ENCODE measurements around the gene ABCB1.
"Not testable (repeated sequence)": the region's sequence is repeated elsewhere in the genome, so short reads cannot be mapped to it uniquely, and the experiment has no call there.

Gene ABCB1

DNA sequence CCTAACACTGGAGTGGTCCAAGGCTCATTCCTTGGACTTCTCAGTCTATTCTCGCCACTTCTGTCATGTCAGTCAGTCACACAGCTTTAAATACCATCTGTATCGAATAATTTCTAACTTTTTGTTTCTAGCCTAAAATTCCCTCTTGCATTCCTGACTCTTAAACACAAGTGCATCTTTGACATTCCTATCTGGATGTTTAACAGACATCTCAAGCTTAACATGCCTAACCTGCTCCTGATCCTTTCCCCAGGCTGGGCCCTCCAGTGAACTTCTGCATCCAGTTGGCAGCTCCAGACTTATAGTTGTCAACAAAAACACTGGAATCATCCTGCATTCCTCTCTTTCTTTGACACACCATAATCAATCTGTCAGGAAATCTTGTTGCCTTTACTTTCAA is 120.7 kb downstream of the ABCB1 start:
- TF ChIP-seq ZNF274 (IDR thresholded peaks at IDR 0.05; ENCODE audit: low read depth, low read length): no peak

DNA sequence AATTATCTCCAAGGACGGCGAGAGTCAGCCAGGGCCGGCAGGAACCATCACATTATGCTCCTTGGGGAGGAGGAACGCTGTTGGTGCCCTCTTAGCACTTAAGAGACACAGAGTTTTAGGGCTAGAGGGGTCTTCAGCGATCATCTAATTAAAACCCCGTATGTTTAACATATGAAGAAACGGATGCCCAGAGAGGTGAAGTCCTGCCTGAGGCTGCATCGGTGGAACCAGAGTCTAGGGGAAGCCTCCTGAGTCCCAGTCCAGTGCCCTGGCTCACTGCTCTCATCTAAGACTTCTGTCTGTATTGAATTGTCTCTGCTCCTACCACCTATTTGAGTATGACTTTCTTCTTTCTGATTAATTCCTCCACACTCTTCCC is 124.5 kb downstream of the ABCB1 start:
- peak overlapping the region; percentile 51; the same call in 1 of the 2 replicates for H3K4me3 ChIP-seq (ENCODE audit: low read length)
- TF ChIP-seq ZNF274 (IDR thresholded peaks at IDR 0.05; ENCODE audit: low read depth, low read length): no peak

More for the DNA sequence above, 120.7 kb downstream of the ABCB1 start:
- no peak overlapping the region for H3K4me3 ChIP-seq (ENCODE audit: low read length)

DNA sequence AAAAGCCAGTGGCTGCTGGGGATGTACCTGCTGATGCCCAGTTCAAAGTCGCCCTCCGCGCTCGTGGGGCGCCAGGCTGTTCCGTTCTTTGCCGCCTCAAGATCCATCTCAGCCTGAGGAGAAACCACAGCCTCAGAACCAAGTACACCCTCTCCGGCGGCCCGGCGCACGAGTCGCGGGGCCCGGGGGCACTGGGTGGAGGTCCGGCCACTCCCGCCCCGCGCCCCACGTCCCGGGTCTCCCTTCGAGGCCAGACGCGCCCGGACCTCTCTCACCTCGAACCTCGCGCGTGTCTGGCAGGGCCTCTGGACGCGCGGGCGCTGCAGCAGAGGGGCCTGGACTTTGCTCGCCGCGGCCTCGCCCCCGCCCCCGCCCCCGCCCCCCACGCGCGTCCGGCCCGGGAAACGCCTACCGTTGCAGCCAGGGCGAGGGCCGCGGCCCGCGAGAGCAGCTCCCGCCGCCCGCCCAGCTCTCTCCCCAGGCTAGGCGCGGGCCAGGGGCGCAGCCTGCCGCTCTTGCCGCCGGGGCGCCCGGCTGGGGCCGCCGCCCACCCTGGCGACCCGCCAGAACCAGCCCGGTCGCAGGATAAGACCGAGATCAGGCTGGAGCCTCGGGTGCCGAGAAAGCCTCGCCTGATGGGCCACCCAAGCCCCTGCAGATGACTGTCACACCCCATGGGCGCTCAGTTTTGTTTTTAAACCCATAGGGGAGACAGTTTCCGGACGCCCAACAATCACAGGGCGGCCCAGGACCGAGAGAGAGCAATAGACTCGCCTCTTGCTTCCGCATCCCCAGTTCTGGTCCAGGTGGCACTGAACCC is 125.1 kb downstream of the ABCB1 start, which contains the start of gene ABCB4:
Gene ABCB4 (minus strand): TSS at position 322 of the 820 bp plus-strand sequence. CDS start 215 bp downstream, at position 107.
- TF ChIP-seq ZNF274 (IDR thresholded peaks at IDR 0.05; ENCODE audit: low read depth, low read length): no peak
- peak within 1 kb of the TSS; percentile 63 for H3K4me3 ChIP-seq (ENCODE audit: low read length)

DNA sequence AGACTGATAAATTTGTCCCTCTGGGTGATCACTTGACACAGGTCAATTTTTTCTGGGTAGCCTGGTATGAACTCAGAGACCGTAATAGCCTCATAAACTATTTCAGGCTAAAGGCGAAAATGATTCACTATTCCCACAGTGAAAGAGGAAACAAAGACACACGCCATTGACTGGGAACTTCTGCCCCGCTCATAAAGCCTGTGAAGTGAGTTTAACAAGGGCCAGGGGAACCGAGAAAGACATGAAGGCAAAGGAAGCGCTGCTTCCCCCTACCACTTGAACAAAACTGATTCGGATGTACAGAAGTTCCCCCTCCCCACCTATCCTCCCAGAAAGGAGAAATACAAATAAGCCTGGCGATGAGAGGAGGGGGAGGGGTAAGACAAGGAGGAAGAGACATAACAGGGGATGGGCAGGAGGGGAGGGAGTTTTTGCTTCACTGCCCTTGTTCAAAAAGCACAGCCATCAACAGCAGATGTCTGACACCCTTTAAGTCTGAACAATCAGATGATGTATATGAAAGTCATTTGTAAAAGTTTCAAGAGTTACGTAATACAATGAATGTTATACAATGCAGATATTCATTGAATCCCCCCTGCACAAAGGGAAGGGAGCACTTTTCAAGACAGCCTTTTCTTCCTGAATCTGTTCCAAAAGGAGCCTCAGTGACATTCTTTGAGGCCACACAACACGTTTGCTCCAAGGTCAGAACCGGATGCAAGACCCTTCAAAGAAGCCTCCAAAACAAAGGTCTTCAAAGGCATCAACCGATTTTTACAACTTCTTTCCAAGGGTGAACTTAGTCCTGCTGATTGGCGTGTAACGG is 125.9 kb downstream of the ABCB1 start:
- peak overlapping the region; percentile 63 for H3K4me3 ChIP-seq (ENCODE audit: low read length)

GRCh38 chr7:87473986-87474385 is 126.7 kb downstream of the ABCB1 start:
- TF ChIP-seq ZNF274 (IDR thresholded peaks at IDR 0.05; ENCODE audit: low read depth, low read length): no peak
- H3K4me3 ChIP-seq (ENCODE audit: low read length): peak overlapping the region; percentile 63; the same call in 1 of the 2 replicates

More for the DNA sequence above, 125.9 kb downstream of the ABCB1 start:
- no peak for TF ChIP-seq ZNF274 (IDR thresholded peaks at IDR 0.05; ENCODE audit: low read depth, low read length)

GRCh38 chr7:87473192-87473591 is 127.5 kb downstream of the ABCB1 start:
- no peak for TF ChIP-seq ZNF274 (IDR thresholded peaks at IDR 0.05; ENCODE audit: low read depth, low read length)
- peak overlapping the region; percentile 1 for H3K4me3 ChIP-seq (ENCODE audit: low read length)

DNA sequence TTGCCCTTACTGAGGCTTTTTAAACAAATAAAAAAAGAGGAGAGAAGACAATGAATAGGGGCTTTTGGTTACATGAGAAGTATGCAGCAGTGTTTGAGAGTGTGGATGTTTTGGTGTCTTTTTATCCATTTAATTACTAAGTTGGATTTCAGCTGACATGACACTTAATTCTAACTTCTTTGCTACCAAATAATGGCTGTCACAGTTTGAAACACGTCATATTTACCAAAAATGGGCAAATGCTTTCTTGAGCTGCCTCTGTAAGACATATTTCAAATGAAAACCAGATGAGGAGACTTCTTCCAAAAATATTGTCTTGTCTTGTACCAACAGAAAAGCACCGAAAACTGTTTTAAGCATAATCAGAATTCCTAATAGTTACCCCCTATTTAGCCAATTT is 129.2 kb downstream of the ABCB1 start:
- H3K4me3 ChIP-seq (ENCODE audit: low read length): no peak overlapping the region
- no peak for TF ChIP-seq ZNF274 (IDR thresholded peaks at IDR 0.05; ENCODE audit: low read depth, low read length)

DNA sequence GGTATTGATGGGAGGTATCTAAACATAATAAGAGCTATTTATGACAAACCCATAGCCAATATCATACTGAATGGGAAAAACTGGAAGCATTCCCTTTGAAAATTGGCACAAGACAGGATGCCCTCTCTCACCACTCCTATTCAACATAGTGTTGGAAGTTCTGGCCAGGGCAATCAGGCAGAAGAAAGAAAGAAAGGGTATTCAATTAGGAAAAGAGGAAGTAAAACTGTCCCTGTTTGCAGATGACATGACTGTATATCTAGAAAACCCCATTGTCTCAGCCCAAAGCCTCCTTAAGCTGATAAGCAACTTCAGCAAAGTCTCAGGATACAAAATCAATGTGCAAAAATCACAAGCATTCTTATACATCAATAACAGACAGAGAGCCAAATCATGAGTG is 131.5 kb downstream of the ABCB1 start:
- not testable (repeated sequence) for H3K4me3 ChIP-seq (ENCODE audit: low read length)

DNA sequence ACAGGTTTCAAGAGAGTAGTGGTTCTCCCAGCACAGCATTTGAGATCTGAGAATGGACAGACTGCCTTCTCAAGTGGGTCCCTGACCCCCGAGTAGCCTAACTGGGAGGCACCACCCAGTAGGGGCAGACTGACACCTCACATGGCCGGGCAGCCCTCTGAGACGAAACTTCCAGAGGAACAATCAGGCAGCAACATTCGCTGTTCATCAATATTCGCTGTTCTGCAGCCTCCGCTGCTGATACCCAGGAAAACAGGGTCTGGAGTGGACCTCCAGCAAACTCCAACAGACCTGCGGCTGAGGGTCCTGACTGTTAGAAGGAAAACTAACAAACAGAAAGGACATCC is 135.2 kb downstream of the ABCB1 start:
- not testable (repeated sequence) for H3K4me3 ChIP-seq (ENCODE audit: low read length)

DNA sequence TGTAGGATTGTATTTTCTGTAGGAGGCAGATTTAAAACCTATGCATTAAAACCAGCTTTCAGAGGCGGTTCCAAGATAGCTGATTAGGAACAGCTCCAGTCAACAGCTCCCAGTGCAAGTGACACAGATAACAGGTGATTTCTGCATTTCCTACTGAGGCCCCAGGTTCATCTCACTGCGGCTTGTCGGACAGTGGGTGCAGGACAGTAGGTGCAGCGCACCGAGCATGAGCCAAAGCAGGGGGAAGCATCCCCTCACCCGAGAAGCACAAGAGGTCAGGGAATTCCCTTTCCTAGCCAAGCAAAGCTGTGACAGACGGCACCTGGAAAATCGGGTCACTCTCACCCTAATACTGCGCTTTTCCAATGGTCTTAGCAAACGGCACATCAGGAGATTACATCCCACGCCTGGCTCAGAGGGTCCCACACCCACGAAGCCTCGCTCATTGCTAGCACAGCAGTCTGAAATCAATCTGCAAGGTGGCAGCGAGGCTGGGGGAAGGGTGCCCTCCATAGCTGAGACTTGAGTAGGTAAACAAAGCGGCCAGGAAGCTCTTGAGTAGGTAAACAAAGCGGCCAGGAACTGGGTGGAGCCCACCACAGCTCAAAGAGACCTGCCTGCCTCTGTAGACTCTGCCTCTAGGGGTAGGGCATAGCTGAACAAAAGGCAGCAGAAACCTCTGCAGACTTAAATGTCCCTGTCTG is 135.7 kb downstream of the ABCB1 start:
- H3K4me3 ChIP-seq (ENCODE audit: low read length): not testable (repeated sequence)

- no peak overlapping the region for H3K4me3 ChIP-seq (ENCODE audit: low read length)
- TF ChIP-seq ZNF274 (IDR thresholded peaks at IDR 0.05; ENCODE audit: low read depth, low read length): no peak
Observed at GRCh38 chr7:87463982-87464381, 136.7 kb downstream of the ABCB1 start.

- H3K4me3 ChIP-seq (ENCODE audit: low read length): not testable (repeated sequence)
Observed at GRCh38 chr7:87460444-87460843, 140.2 kb downstream of the ABCB1 start.

- TF ChIP-seq ZNF274 (IDR thresholded peaks at IDR 0.05; ENCODE audit: low read depth, low read length): no peak
- no peak overlapping the region for H3K4me3 ChIP-seq (ENCODE audit: low read length)
Observed at GRCh38 chr7:87459941-87460340, 140.7 kb downstream of the ABCB1 start.

- no peak overlapping the region for H3K4me3 ChIP-seq (ENCODE audit: low read length)
- TF ChIP-seq ZNF274 (IDR thresholded peaks at IDR 0.05; ENCODE audit: low read depth, low read length): no peak
Observed at GRCh38 chr7:87458148-87458547, 142.5 kb downstream of the ABCB1 start.

GRCh38 chr7:87456247-87456646 is 144.4 kb downstream of the ABCB1 start:
- TF ChIP-seq ZNF274 (IDR thresholded peaks at IDR 0.05; ENCODE audit: low read depth, low read length): no peak
- no peak overlapping the region for H3K4me3 ChIP-seq (ENCODE audit: low read length)
